HEK293T (cell line): ENCODE data around the gene G6PD.

ENCODE experiments used
- ARNT ChIP-seq: fragments of 450-650 bp; IDR thresholded peaks from 2 replicates; pipeline ENCODE4 v1.6.1; 2017; ENCODE audit warnings: mild to moderate bottlenecking
- BHLHE40 ChIP-seq: fragments of 450-650 bp; IDR thresholded peaks from 2 replicates; pipeline ENCODE4 v1.6.1; 2016; ENCODE audit warnings: mild to moderate bottlenecking, moderate library complexity, borderline replicate concordance
- FOXK2 ChIP-seq: fragments of 450-650 bp; IDR thresholded peaks from 2 replicates; pipeline ENCODE4 v1.6.1; 2016; ENCODE audit warnings: mild to moderate bottlenecking
- HDGF ChIP-seq: fragments of 450-650 bp; IDR thresholded peaks from 2 replicates; pipeline ENCODE4 v1.6.1; 2017; ENCODE audit warnings: antibody characterized with exemption, borderline replicate concordance
- SP1 ChIP-seq: fragments of 450-650 bp; IDR thresholded peaks from 2 replicates; pipeline ENCODE4 v1.6.1; 2017
- ZNF384 ChIP-seq: fragments of 450-650 bp; IDR thresholded peaks from 2 replicates; pipeline ENCODE4 v1.6.1; 2016
- TF ChIP-seq, protein P1 (sequence below): fragments of 450-650 bp; IDR thresholded peaks from 2 replicates; pipeline ENCODE4 v1.6.1; 2016

- TF ChIP-seq FOXK2 (no peak), HDGF (no peak), SP1 (no peak), ARNT (no peak), ZNF384 (no peak), BHLHE40 (no peak)
- TF ChIP-seq, protein P1, sequence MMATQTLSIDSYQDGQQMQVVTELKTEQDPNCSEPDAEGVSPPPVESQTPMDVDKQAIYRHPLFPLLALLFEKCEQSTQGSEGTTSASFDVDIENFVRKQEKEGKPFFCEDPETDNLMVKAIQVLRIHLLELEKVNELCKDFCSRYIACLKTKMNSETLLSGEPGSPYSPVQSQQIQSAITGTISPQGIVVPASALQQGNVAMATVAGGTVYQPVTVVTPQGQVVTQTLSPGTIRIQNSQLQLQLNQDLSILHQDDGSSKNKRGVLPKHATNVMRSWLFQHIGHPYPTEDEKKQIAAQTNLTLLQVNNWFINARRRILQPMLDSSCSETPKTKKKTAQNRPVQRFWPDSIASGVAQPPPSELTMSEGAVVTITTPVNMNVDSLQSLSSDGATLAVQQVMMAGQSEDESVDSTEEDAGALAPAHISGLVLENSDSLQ = no peak
These were observed 58.9 kb downstream of the G6PD start for GRCh38 chrX:154487518-154488290.
